LNCAP (cell line): ENCODE data around the gene ARHGAP15.

Experiments
- CTCF ChIP-seq: fragments of 450-650 bp; IDR thresholded peaks from 2 replicates; pipeline ENCODE4 v1.5.1; 2017; ENCODE audit warnings: mild to moderate bottlenecking

ARHGAP15 gene

DNA sequence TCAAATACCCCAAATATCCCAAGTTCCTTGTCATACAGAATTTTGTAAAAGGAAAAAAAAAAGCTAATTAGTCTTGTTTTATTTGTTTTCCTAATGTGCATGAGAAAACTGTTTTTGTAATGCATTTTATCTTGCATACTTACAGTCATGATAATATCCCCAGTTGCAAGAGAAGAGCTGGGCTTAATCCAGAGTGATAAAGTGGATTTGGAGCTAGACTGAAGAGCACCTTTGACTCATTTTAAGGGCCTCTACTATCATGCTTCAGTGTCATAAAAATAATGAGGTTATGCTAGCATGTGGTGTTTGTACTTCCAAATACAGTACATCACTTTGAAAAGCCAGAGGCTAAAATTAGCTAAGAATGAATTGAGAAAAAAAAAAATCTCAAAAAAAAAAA is 26.4 kb downstream of the ARHGAP15 start:
- TF ChIP-seq CTCF: no peak

- TF ChIP-seq CTCF: no peak
Observed at GRCh38 chr2:143157001-143157400, 27.8 kb downstream of the ARHGAP15 start.

GRCh38 chr2:143157418-143157817 is 28.2 kb downstream of the ARHGAP15 start:
- TF ChIP-seq CTCF: no peak

DNA sequence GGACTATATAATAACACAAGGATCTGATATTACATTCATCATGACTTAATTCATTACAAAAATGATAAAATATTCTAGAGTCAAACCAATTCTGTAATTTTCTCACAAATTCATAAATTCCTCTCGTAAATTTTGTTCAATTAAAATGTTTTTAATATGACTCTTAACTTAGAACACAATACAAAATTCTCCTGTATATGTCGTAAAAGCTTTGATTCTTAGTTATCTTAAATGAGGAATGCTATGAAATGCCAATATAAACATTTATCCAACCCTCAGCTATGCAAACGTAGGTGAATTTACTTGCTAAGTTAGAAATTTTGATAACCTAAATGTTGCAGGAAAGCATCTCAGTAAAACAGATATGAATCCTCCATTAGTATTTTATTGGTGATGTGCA is 28.9 kb downstream of the ARHGAP15 start:
- no peak for TF ChIP-seq CTCF

GRCh38 chr2:143158551-143159485 is 29.6 kb downstream of the ARHGAP15 start:
- no peak for TF ChIP-seq CTCF

DNA sequence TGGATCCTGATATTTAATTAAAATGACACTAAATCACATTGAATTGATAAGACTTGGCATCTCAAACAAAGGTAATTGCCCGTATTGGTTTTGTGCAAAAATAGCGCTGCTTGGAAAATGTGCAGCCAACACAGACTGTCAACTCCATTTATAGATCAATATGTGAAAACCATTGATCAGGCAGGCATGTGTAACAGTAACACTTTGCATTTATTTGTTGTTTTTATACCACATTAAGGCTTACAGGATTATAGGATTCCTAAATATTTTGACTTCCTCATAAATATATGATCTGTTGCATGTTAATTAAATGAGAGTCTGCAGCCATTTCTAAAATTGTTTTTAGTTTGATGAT is 30.2 kb downstream of the ARHGAP15 start:
- TF ChIP-seq CTCF: no peak

- TF ChIP-seq CTCF: no peak
Observed at GRCh38 chr2:143160732-143161707, 31.8 kb downstream of the ARHGAP15 start.
